Transverse colon (tissue), 4 donors: ENCODE results near the gene SUCLG2. TPM values are rescaled to one million over a fixed set of nuclear protein-coding genes. Genes with fewer than 3 reads are reported as not detected.
"Not testable (repeated sequence)": the region's sequence is repeated elsewhere in the genome, so short reads cannot be mapped to it uniquely, and the experiment has no call there.

Experiments
- DNase-seq: peaks from one replicate; pipeline ENCODE4 v3.0.0-alpha.2; 2019
- H3K27ac ChIP-seq, 4 donors: fragments of 200-600 bp; sonication (generic); 2 replicates each; pipeline ENCODE4 v1.5.1; 2016 to 2018; ENCODE audit warnings: inconsistent platforms in 4 of 4
- H3K27me3 ChIP-seq: fragments of 200-600 bp; sonication (generic); 2 replicates; pipeline ENCODE4 v1.5.1; 2017; ENCODE audit warnings: inconsistent platforms
- H3K36me3 ChIP-seq, 4 donors: fragments of 200-600 bp; sonication (generic); 2 replicates each; pipeline ENCODE4 v1.5.1; 2017 to 2019; ENCODE audit warnings: inconsistent platforms in 4 of 4
- H3K4me1 ChIP-seq, 4 donors: fragments of 200-600 bp; sonication (generic); 2 replicates each; pipeline ENCODE4 v1.5.1; 2017 to 2020; ENCODE audit warnings: inconsistent platforms in 4 of 4
- H3K4me3 ChIP-seq, 4 donors: fragments of 200-600 bp; sonication (generic); 1 replicate in 1 of 4; 2 replicates in 3 of 4; pipeline versions ENCODE4 v1.5.1 to v1.6.1; 2017 to 2019; ENCODE audit warnings: inconsistent platforms in 4 of 4
- H3K9me3 ChIP-seq, 2 donors: fragments of 200-600 bp; sonication (generic); 2 replicates each; pipeline ENCODE4 v1.5.1; 2017 to 2019; ENCODE audit warnings: inconsistent platforms in 2 of 2
- EP300 ChIP-seq: sonication (generic); formaldehyde crosslinking; IDR thresholded peaks from one replicate; pipeline ENCODE4 v1.6.1; 2017; ENCODE audit warnings: antibody characterized with exemption, low read depth
- POLR2A ChIP-seq: fragments of 450-650 bp; IDR thresholded peaks from one replicate; pipeline ENCODE4 v1.6.1; 2016; ENCODE audit warnings: antibody characterized with exemption, mild to moderate bottlenecking, moderate library complexity
- POLR2AphosphoS5 ChIP-seq, 3 donors: sonication (generic); formaldehyde crosslinking; IDR thresholded peaks; one replicate each; pipeline ENCODE4 v1.6.1; 2016; ENCODE audit warnings: antibody characterized with exemption in 3 of 3
- WGBS, 2 donors: methylation state at CpG; one replicate each; pipeline ENCODE4 v1.1.5; 2018; ENCODE audit warnings: low coverage in 1 of 2; 5-methylcytosine and 5-hydroxymethylcytosine counted together
- in situ Hi-C, 4 donors: fragments of 200-750 bp; cut with MboI; loops; one replicate each; pipeline versions ENCODE4 v1.15.0 to v1.15.1; 2017; ENCODE audit warnings: low sequenced_read_pairs in 3 of 4, low pct_ligation_motif_present in 1 of 4, low pct_unique_long_range_greater_than_20kb in 1 of 4
- intact Hi-C: fragments of 100-400 bp; cut with DNase I; formaldehyde crosslinking; loops from one replicate; pipeline ENCODE4 v1.15.1; 2023; ENCODE audit warnings: low total_unique reads
- total RNA-seq, 4 donors: library from RNA; depleted of rRNA; stranded (reverse); fragments of >200 nt; gene quantifications; one replicate each; pipeline ENCODE4 v1.1.0, GENCODE V29; 2016
- TF ChIP-seq, protein P1 (sequence below), 5 experiments: fragments of 200-600 bp in 3 of 5; fragments of 450-650 bp in 2 of 5; sonication (generic) in 3 of 5; IDR thresholded peaks; 1 replicate in 2 of 5; 2 replicates in 3 of 5; pipeline ENCODE4 v1.5.1; 2016 to 2017; ENCODE audit warnings: antibody characterized with exemption in 5 of 5, inconsistent platforms in 3 of 5, mild to moderate bottlenecking in 2 of 5, moderate library complexity in 1 of 5

The SUCLG2 gene
- total RNA-seq, 4 donors from 2014 or later: 59.5 to 269 (median 160) TPM

GRCh38 chr3:67593761-67594234, 60.6 kb downstream of the SUCLG2 start:
- H3K4me3 ChIP-seq: no peak overlapping the region
- in situ Hi-C loops (no loop called here), intact Hi-C loops (loop anchor here (2.0 kb wide), 1 partner anchor 41 kb away; no protein-coding TSS in a partner anchor)
- 96% methylated on average over 4 of the region's 4 CpGs; no CpG with 5 or more reads in 1 of the 2 donors for WGBS, 2 donors
- no peak for DNase-seq
- no peaks in the 10 kb centered on the region for H3K27me3 ChIP-seq
- H3K36me3 ChIP-seq: no peaks in the 10 kb centered on the region
- no peaks in the 10 kb centered on the region for H3K4me1 ChIP-seq
- no peak overlapping the region for H3K27ac ChIP-seq
- no peaks in the 10 kb centered on the region for H3K9me3 ChIP-seq
- TF ChIP-seq POLR2A (no peak), EP300 (no peak), POLR2AphosphoS5 (IDR thresholded peaks at IDR 0.05) (no peak)
- TF ChIP-seq, protein P1, sequence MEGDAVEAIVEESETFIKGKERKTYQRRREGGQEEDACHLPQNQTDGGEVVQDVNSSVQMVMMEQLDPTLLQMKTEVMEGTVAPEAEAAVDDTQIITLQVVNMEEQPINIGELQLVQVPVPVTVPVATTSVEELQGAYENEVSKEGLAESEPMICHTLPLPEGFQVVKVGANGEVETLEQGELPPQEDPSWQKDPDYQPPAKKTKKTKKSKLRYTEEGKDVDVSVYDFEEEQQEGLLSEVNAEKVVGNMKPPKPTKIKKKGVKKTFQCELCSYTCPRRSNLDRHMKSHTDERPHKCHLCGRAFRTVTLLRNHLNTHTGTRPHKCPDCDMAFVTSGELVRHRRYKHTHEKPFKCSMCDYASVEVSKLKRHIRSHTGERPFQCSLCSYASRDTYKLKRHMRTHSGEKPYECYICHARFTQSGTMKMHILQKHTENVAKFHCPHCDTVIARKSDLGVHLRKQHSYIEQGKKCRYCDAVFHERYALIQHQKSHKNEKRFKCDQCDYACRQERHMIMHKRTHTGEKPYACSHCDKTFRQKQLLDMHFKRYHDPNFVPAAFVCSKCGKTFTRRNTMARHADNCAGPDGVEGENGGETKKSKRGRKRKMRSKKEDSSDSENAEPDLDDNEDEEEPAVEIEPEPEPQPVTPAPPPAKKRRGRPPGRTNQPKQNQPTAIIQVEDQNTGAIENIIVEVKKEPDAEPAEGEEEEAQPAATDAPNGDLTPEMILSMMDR (IDR thresholded peaks at IDR 0.05): no peak

GRCh38 chr3:67592057-67592456, 62.4 kb downstream of the SUCLG2 start:
- no peaks in the 10 kb centered on the region for H3K27me3 ChIP-seq
- no peak for DNase-seq
- intact Hi-C loops (no loop called here), in situ Hi-C loops (no loop called here)
- no peaks in the 10 kb centered on the region for H3K4me1 ChIP-seq
- H3K9me3 ChIP-seq: no peaks in the 10 kb centered on the region
- no peak overlapping the region for H3K4me3 ChIP-seq
- H3K27ac ChIP-seq: no peak overlapping the region
- H3K36me3 ChIP-seq: no peaks in the 10 kb centered on the region
- no peak for TF ChIP-seq POLR2AphosphoS5 (IDR thresholded peaks at IDR 0.05)
- TF ChIP-seq, protein P1 (IDR thresholded peaks at IDR 0.05): no peak
- no peak for TF ChIP-seq EP300
- no peak for TF ChIP-seq POLR2A

DNA sequence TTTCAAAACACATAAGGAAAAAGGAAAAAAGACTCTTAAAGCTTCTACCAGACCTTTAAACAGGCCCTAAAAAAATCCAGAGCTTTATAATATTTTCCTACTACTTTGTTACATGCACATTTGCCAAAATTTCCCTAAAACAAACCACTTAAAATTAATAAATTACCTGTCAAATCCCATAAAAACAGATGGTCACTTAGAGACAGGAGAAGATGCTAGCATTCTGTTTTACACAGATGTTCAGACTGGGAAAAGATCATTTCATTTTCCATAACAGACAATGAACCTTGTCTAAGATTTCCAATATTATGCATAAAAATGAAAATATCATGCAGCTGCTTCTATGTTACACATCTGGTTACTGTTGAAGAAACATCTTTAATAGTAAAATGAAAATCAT, 66.6 kb downstream of the SUCLG2 start:
- H3K36me3 ChIP-seq: no peaks in the 10 kb centered on the region
- H3K9me3 ChIP-seq: no peaks in the 10 kb centered on the region
- in situ Hi-C loops (no loop called here), intact Hi-C loops (no loop called here)
- TF ChIP-seq, protein P1 (IDR thresholded peaks at IDR 0.05): no peak
- TF ChIP-seq EP300 (no peak), POLR2A (no peak), POLR2AphosphoS5 (IDR thresholded peaks at IDR 0.05) (no peak)
- H3K27me3 ChIP-seq: no peaks in the 10 kb centered on the region
- DNase-seq: no peak
- no peak overlapping the region for H3K4me3 ChIP-seq
- H3K27ac ChIP-seq: no peak overlapping the region
- no peaks in the 10 kb centered on the region for H3K4me1 ChIP-seq

DNA sequence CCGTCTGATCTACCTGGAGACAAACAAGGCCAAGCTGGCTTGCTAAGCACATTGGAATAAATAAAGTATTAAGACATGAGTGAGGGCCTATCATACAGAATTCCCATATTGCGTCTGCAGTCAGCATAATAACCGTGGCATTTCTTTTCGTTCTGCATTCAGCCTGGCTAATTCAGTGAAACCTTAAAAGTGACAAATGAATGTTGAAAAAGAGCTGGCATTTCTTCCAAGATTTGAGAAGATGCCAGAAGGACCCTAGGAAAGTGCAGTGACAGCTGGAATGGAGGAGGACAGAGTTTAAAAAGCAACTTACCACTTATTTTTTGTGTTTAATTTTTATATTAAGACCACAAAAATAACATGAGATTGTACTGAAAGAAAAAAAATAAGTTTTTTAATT, 67.1 kb downstream of the SUCLG2 start:
- Histone ChIP-seq H3K27ac (no peak overlapping the region), H3K9me3 (no peaks in the 10 kb centered on the region), H3K27me3 (no peaks in the 10 kb centered on the region), H3K4me3 (no peak overlapping the region), H3K4me1 (no peaks in the 10 kb centered on the region), H3K36me3 (no peaks in the 10 kb centered on the region)
- 92 to 96% methylated on average over 4 of the region's 4 CpGs for WGBS, 2 donors
- TF ChIP-seq POLR2AphosphoS5 (IDR thresholded peaks at IDR 0.05) (no peak), EP300 (no peak), POLR2A (no peak)
- TF ChIP-seq, protein P1 (IDR thresholded peaks at IDR 0.05): no peak
- DNase-seq: no peak
- in situ Hi-C loops: no loop called here
- intact Hi-C loops: no loop called here

GRCh38 chr3:67584608-67585007, 69.8 kb downstream of the SUCLG2 start:
- intact Hi-C loops, H3K27me3 ChIP-seq, H3K4me1 ChIP-seq, H3K36me3 ChIP-seq, DNase-seq, H3K9me3 ChIP-seq, in situ Hi-C loops, H3K4me3 ChIP-seq, H3K27ac ChIP-seq: not testable (repeated sequence)
- WGBS, 2 donors: 85% methylated on average over 3 of the region's 3 CpGs; no CpG with 5 or more reads in 1 of the 2 donors
